H1 (cell line): Measurements from ENCODE around the gene CMKLR1.

ENCODE experiments used
- CEBPB ChIP-seq: IDR thresholded peaks from 2 replicates; pipeline ENCODE4 v1.6.1; 2012; ENCODE audit warnings: low read depth, low read length
- CTCF ChIP-seq, 3 experiments: IDR thresholded peaks; 1 replicate in 2 of 3; 2 replicates in 1 of 3; pipeline versions ENCODE4 v1.5.1 to v1.6.1; 2011; ENCODE audit warnings: low read length in 3 of 3, mild to moderate bottlenecking in 3 of 3, inconsistent platforms in 2 of 3, low read depth in 1 of 3, moderate library complexity in 1 of 3; ENCODE audit not compliant: insufficient read depth in 1 of 3; ENCODE audit errors: control extremely low read depth in 1 of 3
- EP300 ChIP-seq, 2 experiments: IDR thresholded peaks; 1 replicate in 1 of 2; 2 replicates in 1 of 2; pipeline ENCODE4 v1.6.1; 2011 to 2012; ENCODE audit warnings: low read depth in 2 of 2, low read length in 2 of 2, mild to moderate bottlenecking in 2 of 2, borderline replicate concordance in 1 of 2, inconsistent platforms in 1 of 2, moderate library complexity in 1 of 2
- GTF2F1 ChIP-seq: IDR thresholded peaks from 2 replicates; pipeline ENCODE4 v1.6.1; 2012; ENCODE audit warnings: low read depth, low read length, improper control_type of control experiment, borderline replicate concordance
- JUND ChIP-seq: IDR thresholded peaks from 2 replicates; pipeline ENCODE4 v1.6.1; 2011; ENCODE audit warnings: mild to moderate bottlenecking, improper control_type of control experiment, low read length
- MAFK ChIP-seq: IDR thresholded peaks from 2 replicates; pipeline ENCODE4 v1.6.1; 2012; ENCODE audit warnings: low read depth, mild to moderate bottlenecking, improper control_type of control experiment, low read length
- MAX ChIP-seq: IDR thresholded peaks from 2 replicates; pipeline ENCODE4 v1.6.1; 2012; ENCODE audit warnings: inconsistent platforms
- POLR2A ChIP-seq, 2 experiments: IDR thresholded peaks; 1 replicate in 1 of 2; 2 replicates in 1 of 2; pipeline ENCODE4 v1.6.1; 2011; ENCODE audit warnings: low read depth in 2 of 2, low read length in 2 of 2, mild to moderate bottlenecking in 2 of 2; ENCODE audit errors: control extremely low read depth in 1 of 2
- SIN3A ChIP-seq, 2 experiments: IDR thresholded peaks in 1 of 2; conservative IDR thresholded peaks in 1 of 2; 2 replicates each; pipeline ENCODE4 v1.6.1; 2011 to 2012; ENCODE audit warnings: low read length in 2 of 2, improper control_type of control experiment in 1 of 2, low read depth in 1 of 2, mild to moderate bottlenecking in 1 of 2
- YY1 ChIP-seq: IDR thresholded peaks from 2 replicates; pipeline ENCODE4 v1.6.1; 2011; ENCODE audit warnings: low read depth, mild to moderate bottlenecking, low read length

GRCh38 chr12:108240027-108240785 is 98.9 kb downstream of the CMKLR1 start:
- TF ChIP-seq CTCF (IDR thresholded peaks at IDR 0.05; ENCODE audit: control extremely low read depth in 1 of 3, insufficient read depth in 1 of 3, low read depth in 1 of 3, low read length in 3 of 3) (peak in 1 of 3 experiments; percentile 46; a peak in 1 of 4 replicates), SIN3A (conservative IDR thresholded peaks at IDR 0.05 in 1 of 2, IDR thresholded peaks at IDR 0.05 in 1 of 2; ENCODE audit: low read depth in 1 of 2, low read length in 2 of 2) (no peak), POLR2A (IDR thresholded peaks at IDR 0.05; ENCODE audit: control extremely low read depth in 1 of 2, low read depth in 2 of 2, low read length in 2 of 2) (no peak), EP300 (IDR thresholded peaks at IDR 0.05; ENCODE audit: borderline replicate concordance in 1 of 2, low read depth in 2 of 2, low read length in 2 of 2) (no peak), YY1 (no peak), JUND (no peak), CEBPB (no peak), GTF2F1 (no peak), MAX (peak; percentile 43; the same call in 1 of the 2 replicates), MAFK (no peak)
